NCI-H526 (cell line): Measurements from ENCODE around the gene PPP1R37.
A peak's percentile ranks its signal among the peaks of the same experiment; 100 is the strongest.

Experiments used
- DNase-seq, 2 experiments: peaks; one replicate each; lab custom pipeline; 2025; lab: John Stamatoyannopoulos, UW

The PPP1R37 gene

DNA sequence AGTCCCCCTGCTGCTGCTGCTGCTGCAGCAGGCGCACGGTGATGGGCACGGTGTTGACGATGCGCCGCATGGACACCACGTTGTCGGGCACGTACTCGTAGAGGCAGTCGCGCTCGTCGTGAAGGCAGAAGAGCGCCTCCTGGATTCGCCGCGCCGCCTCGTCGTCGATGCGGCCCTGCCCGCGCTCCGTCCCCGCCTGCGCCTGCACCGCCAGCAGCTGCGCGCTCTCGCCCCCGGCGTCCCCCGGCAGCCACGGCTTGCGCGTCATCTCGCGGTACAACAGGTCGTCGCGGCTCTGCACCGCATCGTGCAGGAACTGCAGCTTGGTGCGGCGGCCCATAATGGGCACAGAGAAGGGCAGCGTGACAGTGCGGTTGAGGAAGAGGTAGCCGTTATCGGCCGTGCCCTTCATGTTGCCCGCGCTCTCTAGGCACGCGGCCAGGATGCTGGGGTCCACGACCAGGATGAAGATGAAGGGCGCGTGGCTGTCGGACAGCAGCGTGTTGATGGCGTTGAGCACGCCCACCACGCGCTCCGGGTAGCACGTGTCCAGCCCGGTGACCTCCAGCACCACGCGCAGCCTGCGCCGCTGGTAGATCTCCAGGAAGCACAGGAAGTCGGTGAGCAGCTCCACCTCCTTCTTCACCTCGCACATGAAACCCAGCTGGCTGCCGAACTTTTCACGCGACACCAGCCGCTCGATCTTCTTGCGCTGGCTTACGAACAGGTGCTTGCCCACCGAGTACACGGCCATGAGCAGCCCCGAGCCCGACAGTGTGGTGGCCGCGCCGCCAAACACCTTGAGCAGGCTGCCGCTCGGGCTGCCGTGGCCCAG lies 59.7 kb downstream of the PPP1R37 start:
- DNase-seq: peak; percentile 19 to 81

DNA sequence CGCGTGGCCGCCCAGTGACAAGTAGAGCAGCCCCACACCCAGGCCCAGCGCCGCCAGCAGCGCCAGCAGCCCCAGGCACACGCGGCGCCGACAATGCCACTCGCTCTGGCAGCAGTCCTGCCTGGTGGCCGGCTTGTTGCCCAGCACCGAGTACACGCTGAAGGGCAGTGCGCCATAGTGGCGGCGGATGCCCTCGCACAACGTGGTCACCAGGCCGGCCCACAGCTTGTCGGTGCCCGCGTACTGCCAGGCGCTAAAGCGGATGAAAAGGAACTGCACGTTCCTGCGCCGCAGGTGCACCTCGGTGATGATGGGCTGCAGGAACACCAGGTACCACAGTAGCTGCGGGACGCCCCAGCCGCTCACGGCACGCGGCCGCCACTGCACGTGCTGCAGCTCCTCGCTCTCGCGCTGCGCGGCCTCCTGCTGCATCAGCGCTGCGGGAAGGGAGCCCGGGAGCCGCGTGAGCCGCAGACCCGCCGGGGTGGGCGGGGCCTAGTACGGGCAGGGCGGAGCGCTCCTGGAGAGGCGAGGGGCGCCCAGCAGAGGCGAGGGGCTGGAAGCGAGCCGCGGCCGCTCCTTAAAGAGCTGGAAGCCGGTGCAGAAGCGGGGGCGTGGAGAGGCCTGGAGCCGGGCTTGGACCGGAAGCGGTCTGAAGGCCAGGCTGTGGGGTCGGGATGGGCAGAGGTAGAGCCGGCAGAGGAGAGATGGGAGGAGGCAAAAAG lies 60.5 kb downstream of the PPP1R37 start:
- DNase-seq: peak in 1 of 2 experiments; percentile 71

DNA sequence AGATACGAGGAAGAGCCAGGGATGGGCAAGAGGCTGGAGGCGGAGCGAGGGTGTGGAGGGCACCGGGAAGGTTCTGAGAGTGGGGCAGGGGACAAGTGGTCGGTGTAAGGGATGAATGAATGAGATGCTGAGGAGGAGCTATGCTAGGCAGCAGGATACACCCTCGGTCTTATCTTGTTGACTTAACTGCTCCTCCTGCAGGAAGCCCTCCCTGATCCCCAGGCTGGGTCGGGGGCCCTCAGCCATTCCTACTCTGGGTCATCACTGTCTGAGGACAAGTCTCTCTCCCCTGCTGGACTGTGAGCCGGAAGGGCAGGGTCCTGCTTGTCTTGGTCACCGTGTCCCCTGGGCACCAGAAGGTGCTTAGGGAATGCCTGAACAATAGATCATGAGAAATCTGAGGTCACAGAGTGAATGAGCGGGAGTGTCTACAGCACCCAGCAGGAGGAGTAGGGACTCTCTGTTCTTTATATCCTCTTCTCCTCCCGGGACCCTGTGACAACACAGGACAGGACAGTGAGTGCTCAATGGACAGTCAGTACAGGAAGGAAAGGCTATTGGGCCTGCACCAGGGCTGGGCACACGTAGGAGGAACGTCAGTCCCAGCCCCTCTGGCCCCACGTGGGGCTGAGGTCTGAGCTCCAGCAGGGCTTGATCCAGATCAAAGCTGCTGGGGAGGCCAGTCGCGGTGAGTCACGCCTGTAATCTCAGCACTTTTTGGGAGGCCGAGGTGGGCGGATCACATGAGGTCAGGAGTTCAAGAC lies 61.3 kb downstream of the PPP1R37 start:
- no peak for DNase-seq

GRCh38 chr19:45156011-45156630 lies 63.1 kb downstream of the PPP1R37 start:
- DNase-seq: no peak

GRCh38 chr19:45156751-45157150 lies 63.8 kb downstream of the PPP1R37 start:
- peak in 1 of 2 experiments; percentile 19 for DNase-seq

DNA sequence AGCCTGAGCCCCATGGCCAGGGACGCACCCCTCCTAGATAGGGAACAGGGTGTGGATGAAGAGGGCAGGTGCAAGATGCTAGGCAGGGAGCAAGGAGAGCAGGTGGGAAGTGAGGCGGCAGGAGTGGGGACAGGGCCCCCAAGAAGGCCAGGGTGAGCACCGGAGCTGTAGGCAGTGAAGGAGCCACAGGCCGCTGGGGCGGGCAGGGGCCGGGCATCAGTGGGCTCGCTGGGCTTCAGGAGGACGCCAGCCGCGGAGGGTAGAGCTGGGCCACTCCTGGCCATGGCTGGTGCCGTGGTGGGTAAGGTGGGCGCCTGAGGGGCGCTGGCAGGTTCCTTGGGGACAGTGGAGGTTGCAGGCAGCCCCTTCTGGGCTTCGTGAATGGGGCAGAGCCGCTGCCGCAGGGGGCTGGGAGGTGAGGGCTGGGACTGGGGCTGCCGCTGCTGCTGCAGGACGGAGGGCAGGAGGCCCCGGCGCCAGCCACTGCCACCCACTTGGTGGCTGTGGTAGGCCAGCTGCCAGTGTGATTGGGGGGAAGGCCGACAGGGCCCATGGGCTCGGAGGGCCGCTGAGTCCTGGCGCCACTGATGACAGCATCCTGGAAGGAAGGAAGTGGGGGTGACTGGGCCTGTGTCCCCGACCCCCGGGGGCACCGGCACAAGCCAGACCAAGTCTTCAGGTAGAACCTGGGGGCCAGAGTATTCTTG lies 65.7 kb downstream of the PPP1R37 start:
- DNase-seq: no peak

DNA sequence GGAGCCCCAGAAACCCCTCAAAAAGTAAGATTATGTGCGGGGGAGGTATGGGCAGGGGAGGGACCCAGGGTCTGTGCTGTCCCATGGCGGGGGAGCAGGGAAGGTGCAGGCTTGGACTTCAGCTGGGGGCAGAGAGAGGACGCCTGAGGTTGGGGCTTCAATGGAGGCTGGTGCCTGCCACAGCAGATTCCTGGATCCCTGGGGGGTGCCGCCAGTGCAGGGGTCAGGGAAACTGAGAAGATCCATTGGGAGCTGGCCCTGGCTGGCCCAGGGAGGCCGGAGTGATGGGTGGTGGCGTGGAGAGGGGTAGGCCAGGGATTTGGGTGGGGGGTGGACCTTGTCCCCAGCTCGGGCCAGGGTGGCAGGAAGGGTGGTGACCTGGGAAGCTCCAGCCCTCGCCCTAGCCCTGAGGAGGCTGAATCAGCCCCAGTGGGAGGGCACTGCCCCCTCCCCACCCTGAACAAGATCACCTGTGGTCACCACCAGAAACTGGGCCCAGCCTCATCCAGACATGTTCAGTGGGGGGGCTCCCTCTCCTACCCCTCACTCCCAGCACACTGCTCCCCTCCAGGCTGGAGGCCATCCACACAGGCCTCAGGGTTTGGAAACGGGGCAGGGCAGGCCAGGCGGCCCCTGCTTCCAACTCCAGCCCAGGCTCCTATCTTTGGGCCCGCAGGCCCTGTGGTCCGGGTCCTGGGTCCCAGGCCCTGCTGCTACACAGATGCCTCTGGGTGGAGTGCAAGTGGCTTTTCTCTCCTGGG lies 66.4 kb downstream of the PPP1R37 start:
- no peak for DNase-seq

GRCh38 chr19:45159971-45160324 lies 67.0 kb downstream of the PPP1R37 start:
- no peak for DNase-seq

DNA sequence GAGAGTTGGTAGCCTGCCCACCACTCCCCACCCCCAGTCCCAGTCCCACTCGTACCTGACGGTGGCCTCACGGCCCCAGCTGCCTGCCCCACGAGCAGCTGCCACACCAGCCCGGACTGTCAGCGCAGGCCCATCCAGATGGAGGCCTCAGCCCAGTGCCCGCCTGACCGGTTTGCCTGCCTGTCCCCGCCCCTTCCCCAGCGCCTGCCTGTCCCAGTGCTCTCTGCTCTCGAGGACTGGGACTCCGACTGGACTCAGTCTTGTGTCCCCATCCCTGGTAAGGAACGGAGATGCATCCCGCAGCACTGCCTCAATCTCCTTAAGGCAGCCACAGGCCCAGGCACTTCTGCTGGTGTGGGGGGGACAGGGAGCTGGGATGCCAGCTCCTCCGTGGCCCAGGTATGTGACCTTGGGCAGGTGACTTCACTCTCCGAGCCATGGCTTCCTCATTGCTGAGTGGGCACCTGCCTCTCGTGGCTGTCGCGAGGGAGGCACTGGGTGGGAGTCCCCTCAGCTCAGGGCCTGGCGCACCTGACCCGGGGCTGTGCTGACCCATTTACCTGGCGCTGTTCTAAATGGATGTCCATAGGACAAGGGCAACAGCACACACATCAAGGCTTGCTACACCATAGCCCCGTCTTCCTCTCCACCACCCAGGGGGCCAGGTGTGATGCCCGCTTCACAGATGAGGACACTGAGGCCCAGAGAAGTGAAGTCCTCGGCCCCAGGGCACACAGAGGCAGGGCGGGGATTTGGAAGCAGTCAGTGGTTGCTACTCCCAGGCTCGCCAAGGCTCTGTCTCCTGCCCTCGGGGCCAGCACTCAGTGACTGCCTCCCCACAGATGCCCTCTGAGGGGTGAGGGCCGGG lies 68.1 kb downstream of the PPP1R37 start, which contains the start of gene NKPD1:
NKPD1 (minus strand) TSS at position 113 of the 868 bp plus-strand sequence. CDS start 832 bp downstream, outside the sequence.
- peak; percentile 36 to 82 for DNase-seq

- DNase-seq: peak in 1 of 2 experiments; percentile 45
These were observed 69.0 kb downstream of the PPP1R37 start for GRCh38 chr19:45161738-45162607.

- DNase-seq: no peak
These were observed 69.7 kb downstream of the PPP1R37 start for GRCh38 chr19:45162608-45163143.

DNA sequence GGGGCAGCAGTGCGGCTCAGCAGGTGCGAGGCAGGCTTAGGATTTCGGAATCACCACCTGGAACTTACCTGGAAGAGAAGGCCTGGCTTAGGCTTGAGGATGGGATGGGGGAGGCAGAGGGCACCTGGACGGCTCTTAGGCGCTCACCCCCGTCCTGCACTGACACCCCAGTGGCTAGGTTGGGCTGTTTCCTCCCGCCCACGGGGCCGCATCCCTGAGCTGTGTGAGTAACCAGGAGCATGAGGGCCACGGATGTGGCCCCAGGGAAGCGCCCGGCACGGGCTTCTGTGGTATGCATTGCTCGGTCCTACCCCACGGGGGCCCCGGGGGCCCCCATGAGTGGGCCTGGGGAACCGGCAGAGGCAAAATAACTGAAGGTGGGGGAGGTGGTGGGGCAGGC lies 70.2 kb downstream of the PPP1R37 start:
- DNase-seq: no peak

DNA sequence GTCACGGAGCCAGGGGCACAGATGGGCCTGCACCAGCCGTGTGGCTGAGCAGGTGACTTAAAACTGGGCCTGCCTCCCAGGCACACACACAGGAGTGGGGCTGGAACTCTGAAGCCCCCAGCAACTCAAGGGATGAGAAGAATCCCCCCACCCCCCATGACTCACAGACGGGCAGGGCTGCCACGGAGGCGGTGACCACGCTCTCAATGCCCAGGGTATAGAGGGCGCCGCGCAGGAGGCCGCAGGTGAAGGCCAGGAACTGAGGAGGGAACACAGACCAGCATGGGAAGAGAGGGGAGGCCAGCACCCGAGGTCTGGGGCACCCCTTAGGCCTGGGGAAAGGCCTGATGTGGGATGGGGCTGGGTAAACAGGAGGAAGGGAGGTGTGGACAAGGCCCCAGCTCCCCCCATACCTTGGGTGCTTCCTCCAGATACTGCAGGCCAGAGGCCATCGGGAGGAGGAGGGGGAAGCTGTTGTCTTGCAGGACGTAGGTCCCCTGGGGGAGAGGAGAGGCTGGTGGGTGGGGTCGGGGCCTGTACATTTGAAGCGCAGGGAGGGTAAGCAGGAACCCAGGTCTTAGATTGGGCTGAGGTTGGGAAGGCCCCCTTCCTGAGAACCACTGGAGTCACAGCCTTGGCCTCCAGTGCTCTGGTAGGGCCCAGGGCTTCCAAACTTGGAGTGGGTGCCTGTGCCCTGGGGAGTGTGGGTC lies 70.9 kb downstream of the PPP1R37 start:
- no peak for DNase-seq

GRCh38 chr19:45164577-45165335 lies 71.8 kb downstream of the PPP1R37 start:
- DNase-seq: peak in 1 of 2 experiments; percentile 70

GRCh38 chr19:45166723-45167252 lies 73.8 kb downstream of the PPP1R37 start:
- no peak for DNase-seq

DNA sequence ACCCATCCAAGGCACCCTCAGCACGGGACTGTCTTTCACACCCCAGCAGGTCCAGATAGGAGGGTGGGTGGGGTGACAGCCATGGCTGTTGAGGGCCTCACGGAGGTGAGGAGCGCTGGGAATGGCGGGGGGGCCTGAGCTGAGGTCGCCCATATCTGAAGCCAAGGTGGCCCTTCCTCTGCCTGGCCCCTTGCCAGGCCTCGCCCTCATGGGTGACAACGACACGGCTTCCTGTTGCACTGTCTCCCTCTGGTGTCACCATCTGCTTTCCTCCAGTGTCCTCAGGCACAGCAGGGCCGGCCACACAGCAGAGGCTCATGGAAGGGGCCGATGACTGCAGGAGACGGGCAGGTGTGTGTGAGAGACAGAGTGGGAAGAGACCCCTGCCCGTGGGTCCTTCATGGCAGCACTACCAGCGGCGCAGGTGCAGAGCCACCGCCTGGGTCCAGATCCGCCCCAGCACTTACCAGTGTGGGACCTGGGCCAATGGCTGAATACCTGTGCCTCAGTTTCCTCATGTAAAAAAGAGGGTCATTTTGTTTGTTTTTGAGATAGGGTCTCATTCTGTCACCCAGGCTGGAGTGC lies 75.9 kb downstream of the PPP1R37 start:
- DNase-seq: no peak
